Adipose tissue (tissue), 3 donors: ENCODE results near the gene HMOX1. TPM values are rescaled to one million over a fixed set of nuclear protein-coding genes. Genes with fewer than 3 reads are reported as not detected.
"Not testable (repeated sequence)": the region's sequence is repeated elsewhere in the genome, so short reads cannot be mapped to it uniquely, and the experiment has no call there.

Experiments used
- H3K27ac ChIP-seq: one replicate; pipeline ENCODE4 v1.5.1; 2013; ENCODE audit warnings: low read depth, low read length
- WGBS, 3 donors: extraction: QIAGEN DNeasy Blood & Tissue Kit; methylation state at CpG; one replicate each; pipeline ENCODE4 v1.1.7; 2013; 5-methylcytosine and 5-hydroxymethylcytosine counted together
- polyA plus RNA-seq, 3 donors: library from polyadenylated mRNA; stranded (reverse); fragments of 200-250 nt; gene quantifications; one replicate each; pipeline ENCODE4 v1.2.3, GENCODE V29; 2013
- donor health status: healthy with polysubstance abuse.
- donor health status: Bipolar disorder and iron deficiency.
- donor health status: healthy.

The HMOX1 gene
- polyA plus RNA-seq, 3 donors = 9.0 to 358 (median 86.9) TPM

GRCh38 chr22:35396622-35397021, 15.7 kb downstream of the HMOX1 start:
- H3K27ac ChIP-seq = not testable (repeated sequence)
- 50 to 79% (median 51%) methylated on average over 6 of the region's 6 CpGs for WGBS, 3 donors

GRCh38 chr22:35397095-35397904, 16.4 kb downstream of the HMOX1 start:
- no peak overlapping the region for H3K27ac ChIP-seq
- WGBS, 3 donors = 52 to 69% (median 66%) methylated on average over 13 of the region's 13 CpGs

DNA sequence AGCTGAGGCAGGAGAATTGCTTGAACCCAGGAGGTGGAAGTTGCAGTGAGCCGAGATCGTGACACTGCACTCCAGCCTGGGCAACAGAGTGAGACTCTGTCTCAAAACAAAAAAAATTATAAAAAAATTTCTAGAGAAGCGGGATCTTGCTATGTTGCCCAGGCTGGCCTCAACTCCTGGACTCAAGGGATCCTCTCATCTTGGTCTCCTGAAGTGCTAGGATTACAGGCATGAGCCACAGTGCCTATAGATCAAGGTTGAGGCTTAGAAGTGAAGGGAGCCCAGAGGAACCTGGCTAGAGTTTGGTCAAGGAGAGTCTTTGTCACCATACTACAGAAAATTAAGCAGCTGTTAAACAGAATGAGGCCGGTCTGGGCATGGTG, 17.7 kb downstream of the HMOX1 start:
- no peak overlapping the region for H3K27ac ChIP-seq
- WGBS, 3 donors = 98 to 100% (median 99%) methylated on average over 4 of the region's 4 CpGs

GRCh38 chr22:35399114-35399677, 18.3 kb downstream of the HMOX1 start:
- H3K27ac ChIP-seq = no peak overlapping the region
- WGBS, 3 donors = 71 to 82% (median 80%) methylated on average over 24 of the region's 24 CpGs

GRCh38 chr22:35399678-35400500, 19.0 kb downstream of the HMOX1 start, which contains the start of gene MCM5:
MCM5 (plus strand) TSS chr22:35400140; CDS start chr22:35400439, 299 bp downstream.
- 1 to 2% (median 2%) methylated on average over 60 to 64 of the region's 64 CpGs for WGBS, 3 donors

GRCh38 chr22:35400501-35400790, 19.6 kb downstream of the HMOX1 start:
- WGBS, 3 donors = 1% methylated on average over 20 of the region's 20 CpGs
- no peak overlapping the region for H3K27ac ChIP-seq

More at GRCh38 chr22:35399678-35400500, 19.0 kb downstream of the HMOX1 start, which contains the start of gene MCM5:
- H3K27ac ChIP-seq = no peak within 1 kb of the TSS

DNA sequence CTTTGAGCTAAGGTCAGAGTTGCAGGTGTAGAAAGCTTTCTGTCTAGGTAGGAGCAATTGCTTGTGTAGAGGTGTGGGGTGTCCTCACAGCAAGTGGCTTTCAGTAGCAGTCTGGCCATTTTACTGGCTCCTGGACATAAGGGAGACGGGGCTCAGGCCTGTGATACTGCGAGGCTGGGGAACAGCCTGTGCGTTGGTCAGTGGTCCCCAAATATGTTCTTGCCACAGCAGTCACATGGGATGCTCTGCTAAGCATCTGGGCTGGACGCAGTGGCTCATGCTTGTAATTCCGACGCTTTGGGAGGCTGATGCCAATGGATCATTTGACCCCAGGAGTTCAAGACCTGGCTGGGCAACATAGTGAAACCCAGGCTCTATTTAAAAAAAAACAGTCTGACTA, 21.0 kb downstream of the HMOX1 start:
- H3K27ac ChIP-seq = no peak overlapping the region
- WGBS, 3 donors = 84 to 95% (median 94%) methylated on average over 6 of the region's 6 CpGs

DNA sequence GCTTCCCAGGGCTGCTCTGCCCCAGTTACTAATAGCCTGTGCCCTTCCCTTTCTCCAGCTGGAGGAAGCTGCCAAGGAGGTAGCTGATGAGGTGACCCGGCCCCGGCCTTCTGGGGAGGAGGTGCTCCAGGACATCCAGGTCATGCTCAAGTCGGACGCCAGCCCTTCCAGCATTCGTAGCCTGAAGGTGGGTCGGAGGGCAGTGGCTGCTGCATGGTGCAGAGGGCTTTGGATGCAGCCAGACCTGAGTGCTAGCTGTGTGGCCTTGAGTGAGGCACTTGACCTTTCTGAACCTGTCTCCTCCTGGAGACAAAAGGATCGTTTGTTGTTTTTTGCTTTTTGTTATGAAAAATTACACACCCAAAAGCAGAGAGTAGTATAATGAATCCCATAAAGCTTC, 22.5 kb downstream of the HMOX1 start:
- no peak overlapping the region for H3K27ac ChIP-seq
- WGBS, 3 donors = 78 to 84% (median 83%) methylated on average over 7 of the region's 7 CpGs

- 80 to 89% (median 82%) methylated on average over 5 of the region's 5 CpGs for WGBS, 3 donors
- no peak overlapping the region for H3K27ac ChIP-seq
Measured at GRCh38 chr22:35404176-35404575, 23.3 kb downstream of the HMOX1 start.

DNA sequence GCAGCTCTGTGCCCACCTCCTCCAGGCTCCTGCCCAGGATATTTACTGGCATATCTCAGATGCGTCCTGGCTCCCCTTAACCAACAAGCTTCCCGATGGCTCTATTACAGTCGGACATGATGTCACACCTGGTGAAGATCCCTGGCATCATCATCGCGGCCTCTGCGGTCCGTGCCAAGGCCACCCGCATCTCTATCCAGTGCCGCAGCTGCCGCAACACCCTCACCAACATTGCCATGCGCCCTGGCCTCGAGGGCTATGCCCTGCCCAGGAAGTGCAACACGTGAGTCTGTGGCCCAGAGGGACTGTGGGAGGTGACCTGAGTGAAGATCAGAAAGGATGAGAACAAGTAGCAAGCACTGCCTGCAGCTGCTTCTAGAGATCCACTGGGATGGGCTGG, 25.5 kb downstream of the HMOX1 start:
- no peak overlapping the region for H3K27ac ChIP-seq
- 88 to 89% (median 88%) methylated on average over 13 of the region's 13 CpGs for WGBS, 3 donors

DNA sequence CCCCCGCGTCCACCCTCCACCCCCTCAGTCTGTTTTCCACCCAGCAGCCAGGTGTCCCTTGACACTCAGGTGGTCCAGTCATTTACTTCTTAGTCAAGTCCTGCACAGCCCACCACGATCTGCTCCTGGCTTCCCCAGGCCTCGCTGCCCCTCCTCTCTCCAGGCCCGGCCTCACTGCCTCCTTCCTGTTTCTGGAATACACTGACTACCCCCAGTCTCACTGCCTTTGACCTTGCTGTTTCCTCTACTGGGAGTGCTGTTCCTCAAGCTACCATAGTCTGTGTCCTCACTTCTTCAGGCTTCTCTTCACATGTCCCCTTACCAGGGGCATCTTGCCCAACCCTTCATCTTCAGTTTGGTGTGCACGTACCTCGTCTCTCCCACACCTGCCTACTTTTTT, 26.5 kb downstream of the HMOX1 start:
- H3K27ac ChIP-seq = no peak overlapping the region
- 72 to 78% (median 75%) methylated on average over 7 of the region's 7 CpGs for WGBS, 3 donors

- 63 to 88% (median 63%) methylated on average over 16 of the region's 16 CpGs for WGBS, 3 donors
- no peak overlapping the region for H3K27ac ChIP-seq
Measured at GRCh38 chr22:35409783-35410662, 29.1 kb downstream of the HMOX1 start.

GRCh38 chr22:35410663-35411034, 29.8 kb downstream of the HMOX1 start:
- H3K27ac ChIP-seq = no peak overlapping the region
- 89 to 91% (median 90%) methylated on average over 6 of the region's 6 CpGs for WGBS, 3 donors

DNA sequence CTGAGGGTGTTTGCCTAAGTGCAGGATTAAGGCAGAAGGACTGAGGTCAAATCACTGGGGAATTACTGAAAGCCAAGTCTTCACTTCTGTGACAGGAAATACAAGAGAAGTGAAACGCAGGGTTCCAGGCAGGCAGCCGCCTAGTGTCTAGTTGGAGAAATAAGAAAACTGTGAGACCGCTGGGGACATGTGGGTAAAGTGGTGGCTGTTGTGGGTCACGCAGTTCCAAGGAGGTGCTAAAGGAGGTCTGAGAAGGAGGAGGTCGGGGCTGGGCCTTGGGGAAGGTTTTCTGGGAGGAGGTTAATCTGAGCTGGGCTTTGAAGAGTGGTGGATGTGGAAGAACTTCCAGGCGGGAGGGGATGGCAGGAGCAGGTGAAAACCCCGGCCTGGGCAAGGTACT, 30.2 kb downstream of the HMOX1 start:
- WGBS, 3 donors = 79 to 85% (median 83%) methylated on average over 7 of the region's 7 CpGs
- H3K27ac ChIP-seq = no peak overlapping the region

DNA sequence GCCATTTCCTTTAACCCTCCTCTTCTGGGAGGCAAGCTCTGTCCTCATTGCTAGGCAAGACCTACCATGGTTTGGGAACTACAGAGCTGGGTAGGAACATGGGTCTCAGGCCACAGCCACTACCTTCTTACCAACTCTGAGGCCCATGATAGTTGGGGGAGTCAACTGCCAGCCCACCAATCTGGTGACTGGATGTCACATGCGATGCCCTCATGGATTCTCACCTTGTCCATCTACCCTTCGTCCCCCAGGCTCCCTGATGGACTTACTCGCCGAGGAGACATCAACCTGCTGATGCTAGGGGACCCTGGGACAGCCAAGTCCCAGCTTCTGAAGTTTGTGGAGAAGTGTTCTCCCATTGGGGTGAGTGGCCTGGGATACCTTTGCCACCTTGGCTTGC, 32.7 kb downstream of the HMOX1 start:
- H3K27ac ChIP-seq = no peak overlapping the region
- WGBS, 3 donors = 95 to 97% (median 96%) methylated on average over 4 of the region's 4 CpGs

DNA sequence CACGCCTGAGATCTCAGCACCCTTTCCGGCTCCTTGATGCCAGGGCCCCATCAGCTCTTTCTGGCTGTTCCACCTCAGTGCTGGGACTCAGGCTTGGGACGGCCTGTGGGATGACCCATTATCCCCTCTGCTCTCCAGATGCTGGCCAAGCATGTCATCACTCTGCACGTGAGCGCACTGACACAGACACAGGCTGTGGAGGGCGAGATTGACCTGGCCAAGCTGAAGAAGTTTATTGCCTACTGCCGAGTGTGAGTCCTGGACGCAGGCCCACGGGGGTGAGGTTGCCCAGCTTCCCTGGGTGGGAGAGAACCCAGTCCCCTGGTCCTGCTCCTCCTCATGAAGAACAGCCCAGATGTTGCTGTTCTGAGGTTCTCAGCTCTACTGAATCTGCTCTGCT, 36.7 kb downstream of the HMOX1 start:
- no peak overlapping the region for H3K27ac ChIP-seq
- 95 to 97% (median 95%) methylated on average over 9 of the region's 9 CpGs for WGBS, 3 donors

DNA sequence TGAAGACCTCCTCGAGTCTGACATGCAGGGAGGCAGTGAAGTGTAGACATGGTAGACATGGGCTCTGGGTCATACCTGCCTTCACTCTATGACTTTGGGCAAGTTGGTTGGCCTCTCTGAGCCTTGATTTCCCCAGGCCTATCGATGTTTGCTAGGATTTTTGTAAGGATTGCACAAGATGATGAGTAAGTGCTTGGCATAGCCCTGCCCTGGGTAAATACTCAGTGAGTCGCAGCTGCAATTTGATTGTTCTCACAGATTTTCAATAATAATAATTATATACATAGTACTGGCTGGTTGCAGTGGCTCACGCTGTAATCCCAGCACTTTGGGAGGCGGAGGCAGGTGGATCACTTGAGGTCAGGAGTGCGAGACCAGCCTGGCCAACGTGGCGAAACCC, 37.2 kb downstream of the HMOX1 start:
- WGBS, 3 donors = 82 to 93% (median 85%) methylated on average over 8 of the region's 8 CpGs
- H3K27ac ChIP-seq = no peak overlapping the region

DNA sequence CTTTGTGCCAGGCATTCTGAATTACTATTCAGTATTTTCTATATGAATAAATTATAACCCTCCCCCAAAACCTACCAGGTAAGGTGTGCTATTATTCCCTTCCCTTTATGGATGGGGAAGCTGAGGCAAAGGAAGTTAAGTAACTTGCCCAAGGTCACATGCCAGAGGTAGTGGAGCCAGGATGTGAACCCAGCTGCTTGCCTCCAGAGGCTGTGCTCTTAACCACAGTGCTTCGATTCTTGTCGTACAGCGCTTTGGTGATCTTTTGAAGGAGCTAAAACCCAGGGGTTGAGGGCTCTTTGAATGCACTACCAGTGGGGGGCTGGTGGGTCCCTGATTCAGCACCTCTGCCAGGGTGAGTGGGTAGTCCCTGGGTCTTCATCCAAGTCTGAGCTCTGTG, 37.8 kb downstream of the HMOX1 start:
- no peak overlapping the region for H3K27ac ChIP-seq
- WGBS, 3 donors = 51 to 86% (median 78%) methylated on average over 3 of the region's 3 CpGs
